Activated T-cell treated with anti-CD3 and anti-CD28 coated beads, Interleukin-2, amount 50 U/mL, for 72 hours (primary cell): ENCODE results near the gene RRM2. TPM values are rescaled to one million over a fixed set of nuclear protein-coding genes. Genes with fewer than 3 reads are reported as not detected.
"Not testable (repeated sequence)": the region's sequence is repeated elsewhere in the genome, so short reads cannot be mapped to it uniquely, and the experiment has no call there.

ENCODE experiments used
- ATAC-seq, 2 donors: fragments of 150-1000 bp; cut with Tn5 transposase; replicated peaks in 1 of 2; 2 replicates each; pipeline ENCODE4 v1.10.0; 2021; ENCODE audit warnings: moderate library complexity in 2 of 2, mild to moderate bottlenecking in 1 of 2
- DNase-seq, 2 donors: peaks; one replicate each; pipeline ENCODE4 v3.0.0; 2021 to 2022; ENCODE audit warnings: mixed read lengths in 1 of 2
- H3K27ac Mint-ChIP-seq: one replicate; pipeline ENCODE4 v1.8.0; 2022; ENCODE audit warnings: mild to moderate bottlenecking, moderate library complexity, mixed read lengths
- H3K27me3 Mint-ChIP-seq: one replicate; pipeline ENCODE4 v1.8.0; 2022; ENCODE audit warnings: low read depth, mixed read lengths
- H3K36me3 Mint-ChIP-seq, 2 donors: one replicate each; pipeline ENCODE4 v1.8.0; 2022; ENCODE audit warnings: mixed read lengths in 2 of 2, mild to moderate bottlenecking in 1 of 2; ENCODE audit not compliant: insufficient read depth in 2 of 2
- H3K4me1 Mint-ChIP-seq: one replicate; pipeline ENCODE4 v1.8.0; 2022; ENCODE audit warnings: low read depth, mixed read lengths
- H3K4me3 Mint-ChIP-seq, 2 donors: one replicate each; pipeline ENCODE4 v1.8.0; 2022; ENCODE audit warnings: mild to moderate bottlenecking in 2 of 2, mixed read lengths in 2 of 2, moderate library complexity in 2 of 2
- H3K9me3 Mint-ChIP-seq, 2 donors: one replicate each; pipeline ENCODE4 v1.8.0; 2022; ENCODE audit warnings: mixed read lengths in 2 of 2
- total RNA-seq, 2 donors: library from RNA; stranded (reverse); gene quantifications; one replicate each; pipeline ENCODE4 v1.2.3, GENCODE V29; 2022

The RRM2 gene
- total RNA-seq, 2 donors from 2014 or later = 222 to 233 TPM

DNA sequence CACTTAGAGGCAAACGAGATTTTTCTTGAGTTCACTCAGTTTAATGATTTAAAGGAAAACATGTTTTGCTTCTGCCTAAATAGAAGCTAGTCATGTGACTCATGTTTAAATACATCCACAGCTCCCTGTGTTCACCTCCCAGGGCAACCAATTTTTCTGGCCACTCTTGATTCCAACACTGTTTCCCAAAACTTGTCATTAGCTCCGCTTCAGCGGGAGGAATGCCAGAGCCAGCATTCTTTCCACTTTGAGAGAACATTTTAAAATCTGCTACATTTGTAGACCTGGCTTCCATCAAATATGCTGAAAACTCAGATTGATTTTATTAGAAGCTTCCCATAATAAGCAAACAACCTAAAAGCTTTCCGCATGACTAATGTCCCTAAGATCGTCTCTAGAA, 39.5 kb upstream of the RRM2 start:
- Mint-ChIP-seq H3K27me3 (peaks cover 83% of the 10 kb centered on the region), H3K27ac (no peak overlapping the region), H3K4me3 (no peak overlapping the region), H3K36me3 (peaks cover 0 to 1% of the 10 kb centered on the region in 2 donors), H3K9me3 (no peaks in the 10 kb centered on the region), H3K4me1 (peaks cover 28% of the 10 kb centered on the region)
- DNase-seq (no peak), ATAC-seq (no peak)

DNA sequence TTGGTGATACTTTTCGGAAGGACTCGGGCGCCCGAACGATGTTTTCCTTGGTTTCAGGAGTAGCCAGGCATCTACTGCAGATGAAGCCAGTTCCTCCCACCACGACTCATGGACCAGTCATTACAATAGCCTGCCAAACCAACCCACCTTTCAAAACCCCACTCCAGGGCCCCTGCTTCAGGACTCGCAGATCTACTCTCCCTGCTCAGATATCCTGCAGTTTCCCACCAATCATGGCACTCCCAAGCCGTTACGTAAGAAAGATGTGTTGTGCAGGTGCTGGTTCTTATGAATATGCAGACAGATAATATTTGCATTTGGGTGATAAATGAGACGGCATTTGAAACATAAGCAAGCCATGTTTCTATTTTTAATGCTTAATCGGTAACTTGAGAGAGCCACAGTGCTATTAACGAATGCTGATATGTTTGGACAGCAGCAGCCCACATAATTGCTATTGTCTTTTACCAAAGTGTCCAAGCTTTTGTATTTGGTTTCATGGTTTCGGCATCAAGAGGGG, 38.8 kb upstream of the RRM2 start:
- Mint-ChIP-seq H3K4me3 (no peak overlapping the region), H3K9me3 (no peaks in the 10 kb centered on the region), H3K4me1 (peaks cover 24% of the 10 kb centered on the region), H3K27ac (no peak overlapping the region), H3K27me3 (peaks cover 81% of the 10 kb centered on the region), H3K36me3 (peaks cover 0 to 1% of the 10 kb centered on the region in 2 donors)
- peak in 1 of 2 donors; percentile 19 for DNase-seq
- ATAC-seq = no peak

DNA sequence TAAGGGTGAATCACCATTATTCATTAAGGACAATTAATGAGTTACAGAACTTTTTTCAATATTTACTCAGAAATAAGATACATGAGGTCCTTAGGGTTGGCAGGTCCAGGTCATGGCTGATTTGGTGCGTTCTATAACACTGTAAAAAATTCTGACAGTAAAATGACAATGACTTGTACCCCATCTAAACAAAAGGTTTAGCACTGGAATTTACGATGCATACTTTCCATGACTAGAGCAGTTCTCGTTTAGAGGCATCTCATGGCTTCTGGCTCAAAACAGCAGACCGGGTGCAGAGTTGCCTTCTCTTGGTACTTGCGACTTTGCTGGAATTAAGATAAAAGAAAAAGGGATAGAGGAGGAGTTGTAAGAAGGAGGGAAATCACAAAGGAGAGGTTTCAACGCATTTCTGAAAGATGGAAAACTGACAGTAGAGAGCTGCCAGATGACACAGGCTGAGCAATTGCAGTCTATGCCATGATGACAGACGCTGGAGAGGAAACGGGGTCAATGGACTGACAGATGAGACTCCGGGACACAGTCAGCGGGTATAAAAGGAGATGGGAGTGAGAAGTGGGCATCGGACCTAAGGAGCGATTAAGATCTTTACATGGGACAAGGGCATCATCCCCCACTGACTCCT, 38.2 kb upstream of the RRM2 start:
- H3K36me3 Mint-ChIP-seq = no peaks in the 10 kb centered on the region
- peaks cover 19% of the 10 kb centered on the region for H3K4me1 Mint-ChIP-seq

DNA sequence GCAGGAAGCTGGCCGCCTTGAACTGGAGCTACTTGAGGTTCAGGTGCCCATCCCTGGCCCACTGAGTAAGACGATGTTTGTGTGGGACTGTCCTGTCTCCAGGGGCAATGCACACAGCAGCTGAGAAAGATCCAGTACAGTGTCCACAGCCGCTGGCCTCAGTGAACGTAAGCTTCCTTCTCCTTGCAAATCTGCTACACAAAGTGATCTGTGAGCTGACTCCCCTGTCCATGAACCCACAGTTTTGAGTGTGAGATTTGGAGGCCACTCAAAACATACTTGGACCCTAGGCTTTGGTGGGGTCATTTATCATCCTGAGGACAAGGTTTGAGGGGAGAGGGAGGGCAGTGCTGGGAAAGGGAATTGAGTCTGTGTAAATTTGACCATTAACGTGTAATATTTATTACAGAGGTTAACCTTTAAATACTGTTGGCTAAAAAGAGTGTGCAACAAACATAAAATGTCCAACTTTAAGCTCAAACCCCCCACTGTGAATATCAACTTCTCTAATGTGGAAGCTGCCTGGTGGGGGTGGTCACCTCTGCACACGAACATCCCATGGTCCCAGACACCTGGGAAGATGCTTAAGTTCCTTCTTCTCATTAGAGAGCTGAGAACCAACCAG, 37.4 kb upstream of the RRM2 start:
- H3K36me3 Mint-ChIP-seq = no peaks in the 10 kb centered on the region
- no peak for ATAC-seq
- no peaks in the 10 kb centered on the region for H3K9me3 Mint-ChIP-seq
- H3K4me3 Mint-ChIP-seq = no peak overlapping the region
- DNase-seq = no peak
- peaks cover 86% of the 10 kb centered on the region for H3K27me3 Mint-ChIP-seq
- peaks cover 18% of the 10 kb centered on the region for H3K4me1 Mint-ChIP-seq
- no peak overlapping the region for H3K27ac Mint-ChIP-seq

More for the DNA sequence above, 38.2 kb upstream of the RRM2 start:
- H3K9me3 Mint-ChIP-seq = no peaks in the 10 kb centered on the region
- DNase-seq (no peak), ATAC-seq (no peak)
- H3K27ac Mint-ChIP-seq = no peak overlapping the region
- H3K27me3 Mint-ChIP-seq = peaks cover 78% of the 10 kb centered on the region
- no peak overlapping the region for H3K4me3 Mint-ChIP-seq

DNA sequence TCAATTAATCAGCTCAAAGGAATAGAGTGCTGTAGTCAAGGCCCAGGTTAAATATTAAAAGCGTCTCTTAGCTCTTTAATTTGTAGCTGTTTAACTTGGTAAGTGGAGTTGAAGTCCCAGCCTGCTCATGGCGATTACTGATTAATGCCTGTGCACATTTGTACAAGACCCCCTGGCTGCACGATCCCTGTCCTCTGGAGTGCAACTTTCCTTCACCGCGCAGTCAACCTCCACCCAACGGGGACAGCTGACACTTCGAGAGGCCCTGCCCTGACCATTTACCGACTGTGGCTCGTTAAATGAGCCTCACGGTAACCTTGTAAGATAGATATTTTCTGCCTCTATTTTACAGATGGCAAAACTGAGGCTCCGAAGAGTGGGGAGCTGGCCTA, 36.9 kb upstream of the RRM2 start:
- Mint-ChIP-seq H3K4me3 (no peak overlapping the region), H3K27ac (no peak overlapping the region), H3K27me3 (peaks cover 91% of the 10 kb centered on the region), H3K4me1 (peaks cover 22% of the 10 kb centered on the region), H3K9me3 (no peaks in the 10 kb centered on the region), H3K36me3 (peaks cover 0 to 2% of the 10 kb centered on the region in 2 donors)
- DNase-seq = no peak
- no peak for ATAC-seq

DNA sequence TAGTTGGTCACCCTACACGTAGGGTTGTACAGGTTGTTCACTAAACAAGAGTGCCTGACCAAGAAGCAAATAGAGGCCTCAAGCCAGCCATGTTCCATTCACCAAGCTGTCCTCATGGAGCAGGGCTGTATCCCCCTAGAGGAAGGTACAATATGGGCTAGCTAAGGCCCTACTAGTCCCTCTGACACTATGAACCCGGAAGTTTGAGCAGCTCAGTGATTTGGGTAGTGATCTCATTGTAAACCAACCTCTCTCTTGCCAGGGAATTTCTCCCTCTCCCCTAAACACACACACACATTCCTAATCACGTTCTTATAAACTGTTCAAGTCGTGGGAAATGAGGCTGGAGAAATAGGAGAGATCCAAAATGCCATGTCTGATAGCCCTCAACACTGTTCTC, 35.6 kb upstream of the RRM2 start:
- H3K27ac Mint-ChIP-seq = no peak overlapping the region
- peaks cover 87% of the 10 kb centered on the region for H3K27me3 Mint-ChIP-seq
- H3K9me3 Mint-ChIP-seq = peaks cover under 1% of the 10 kb centered on the region in 2 donors
- ATAC-seq = no peak
- peaks cover 2 to 6% of the 10 kb centered on the region in 2 donors for H3K36me3 Mint-ChIP-seq
- H3K4me1 Mint-ChIP-seq = peaks cover 19% of the 10 kb centered on the region
- no peak for DNase-seq
- H3K4me3 Mint-ChIP-seq = no peak overlapping the region

DNA sequence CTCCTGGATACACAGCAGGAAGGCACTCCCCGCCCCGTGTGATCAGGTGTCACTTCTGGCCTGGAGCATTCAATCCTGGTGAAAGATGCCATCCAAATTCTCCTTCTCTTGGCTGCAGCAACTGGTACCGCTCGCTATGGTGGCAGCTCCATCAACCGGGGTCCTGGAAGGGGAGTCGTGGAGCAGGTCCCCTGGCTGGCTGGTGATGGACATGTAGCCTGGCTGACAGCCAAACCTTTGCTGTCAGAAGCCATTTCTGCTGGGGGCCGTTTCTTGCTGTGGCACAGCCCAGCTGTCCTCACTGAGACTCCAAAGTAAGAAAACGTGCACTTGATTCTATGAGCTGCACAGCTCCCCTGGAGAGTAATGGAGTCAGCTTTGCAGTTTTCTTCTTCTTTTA, 35.2 kb upstream of the RRM2 start:
- Mint-ChIP-seq H3K27me3 (peaks cover 87% of the 10 kb centered on the region), H3K9me3 (peaks cover 4% of the 10 kb centered on the region in 2 donors), H3K4me3 (no peak overlapping the region), H3K4me1 (peaks cover 22% of the 10 kb centered on the region), H3K36me3 (peaks cover 6 to 10% of the 10 kb centered on the region in 2 donors), H3K27ac (no peak overlapping the region)
- ATAC-seq (no peak), DNase-seq (no peak)

DNA sequence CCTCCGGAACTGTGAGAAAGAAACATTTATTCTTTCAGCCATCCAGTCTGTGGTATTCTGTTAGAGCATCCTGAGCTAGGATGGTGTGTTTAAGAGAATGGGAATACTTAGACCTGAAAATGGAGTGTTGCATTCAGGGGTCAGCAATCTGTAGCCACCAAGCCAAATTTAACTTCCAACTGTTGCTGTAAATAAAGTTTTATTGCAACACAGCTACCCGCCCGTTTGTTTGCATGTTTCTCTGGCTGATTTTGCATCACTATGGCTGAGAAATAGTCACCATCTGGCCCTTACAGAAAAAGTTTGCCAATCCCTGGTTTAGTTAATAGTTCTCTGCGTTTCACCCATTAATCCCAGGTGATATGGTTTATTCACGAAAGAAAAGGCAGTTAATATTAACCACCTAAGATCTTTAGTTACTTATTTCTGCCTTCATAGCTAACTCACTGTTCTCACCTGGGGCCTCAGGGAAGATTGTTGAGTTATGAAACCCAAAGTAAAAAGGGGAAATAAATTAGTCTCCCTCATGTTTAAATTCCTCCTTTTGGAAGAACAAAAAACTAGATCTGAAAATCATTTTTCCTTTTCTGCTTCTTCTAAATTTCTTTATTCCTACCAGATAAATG, 32.9 kb upstream of the RRM2 start:
- peaks cover 4 to 6% of the 10 kb centered on the region in 2 donors for H3K9me3 Mint-ChIP-seq
- no peak overlapping the region for H3K4me3 Mint-ChIP-seq
- peaks cover 85% of the 10 kb centered on the region for H3K27me3 Mint-ChIP-seq
- DNase-seq (no peak), ATAC-seq (no peak)
- no peak overlapping the region for H3K27ac Mint-ChIP-seq
- H3K4me1 Mint-ChIP-seq = peaks cover 15% of the 10 kb centered on the region
- peaks cover 10 to 14% of the 10 kb centered on the region in 2 donors for H3K36me3 Mint-ChIP-seq

DNA sequence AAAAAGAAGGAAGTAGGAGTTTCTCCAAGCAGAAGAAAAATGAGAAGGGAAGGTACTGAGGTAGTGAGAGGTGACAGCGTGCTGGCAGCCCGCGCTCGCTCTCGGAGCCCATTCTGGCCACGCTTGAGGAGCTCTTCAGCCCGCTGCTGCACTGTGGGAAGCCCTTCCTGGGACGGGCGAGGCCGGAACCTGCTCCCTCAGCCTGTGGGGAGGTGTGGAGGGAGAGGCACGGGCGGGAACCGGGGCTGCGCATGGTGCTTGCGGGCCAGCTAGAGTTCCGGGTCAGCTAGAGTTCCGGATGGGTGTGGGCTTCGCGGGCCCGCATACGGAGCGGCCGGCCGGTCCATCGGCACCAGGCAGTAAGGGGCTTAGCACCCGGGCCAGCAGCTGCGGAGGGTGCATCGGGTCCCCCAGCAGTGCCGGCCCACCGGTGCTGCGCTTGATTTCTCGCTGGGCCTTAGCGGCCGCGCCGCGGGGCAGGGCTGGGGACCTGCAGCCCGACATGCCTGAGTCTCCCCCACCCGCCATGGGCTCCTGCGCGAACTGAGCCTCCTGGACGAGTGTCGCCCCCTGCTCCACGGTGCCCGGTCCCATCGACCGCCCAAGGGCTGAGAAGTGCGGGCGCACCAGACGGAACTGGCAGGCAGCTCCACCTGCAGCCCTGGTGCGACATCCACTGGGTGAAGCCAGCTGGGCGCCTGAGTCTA, 31.2 kb upstream of the RRM2 start:
- Mint-ChIP-seq H3K27ac (no peak overlapping the region), H3K36me3 (peaks cover 10 to 14% of the 10 kb centered on the region in 2 donors), H3K9me3 (peaks cover 4 to 6% of the 10 kb centered on the region in 2 donors), H3K4me1 (peaks cover 15% of the 10 kb centered on the region), H3K27me3 (peaks cover 77% of the 10 kb centered on the region), H3K4me3 (peak overlapping the region; percentile 50 to 82)
- DNase-seq (peak; percentile 15 to 28), ATAC-seq (peak; percentile 48 to 50)

DNA sequence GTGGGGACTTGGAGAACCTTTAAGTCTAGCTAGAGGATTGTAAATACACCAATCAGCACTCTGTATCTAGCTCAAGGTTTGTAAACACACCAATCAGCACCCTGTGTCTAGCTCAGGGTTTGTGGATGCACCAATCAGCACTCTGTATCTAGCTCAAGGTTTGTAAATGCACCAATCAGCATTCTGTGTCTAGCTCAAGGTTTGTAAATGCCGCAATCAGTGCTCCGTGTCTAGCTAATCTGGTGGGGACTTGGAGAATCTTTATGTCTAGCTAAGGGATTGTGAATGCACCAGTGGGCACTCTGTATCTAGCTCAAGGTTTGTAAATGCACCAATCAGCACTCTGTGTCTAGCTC, 30.7 kb upstream of the RRM2 start:
- Mint-ChIP-seq H3K4me1 (peaks cover 15% of the 10 kb centered on the region), H3K36me3 (peaks cover 10 to 14% of the 10 kb centered on the region in 2 donors), H3K4me3 (peak overlapping the region; percentile 20 to 33), H3K27me3 (peaks cover 72% of the 10 kb centered on the region)
- ATAC-seq, DNase-seq, H3K27ac Mint-ChIP-seq, H3K9me3 Mint-ChIP-seq: not testable (repeated sequence)

DNA sequence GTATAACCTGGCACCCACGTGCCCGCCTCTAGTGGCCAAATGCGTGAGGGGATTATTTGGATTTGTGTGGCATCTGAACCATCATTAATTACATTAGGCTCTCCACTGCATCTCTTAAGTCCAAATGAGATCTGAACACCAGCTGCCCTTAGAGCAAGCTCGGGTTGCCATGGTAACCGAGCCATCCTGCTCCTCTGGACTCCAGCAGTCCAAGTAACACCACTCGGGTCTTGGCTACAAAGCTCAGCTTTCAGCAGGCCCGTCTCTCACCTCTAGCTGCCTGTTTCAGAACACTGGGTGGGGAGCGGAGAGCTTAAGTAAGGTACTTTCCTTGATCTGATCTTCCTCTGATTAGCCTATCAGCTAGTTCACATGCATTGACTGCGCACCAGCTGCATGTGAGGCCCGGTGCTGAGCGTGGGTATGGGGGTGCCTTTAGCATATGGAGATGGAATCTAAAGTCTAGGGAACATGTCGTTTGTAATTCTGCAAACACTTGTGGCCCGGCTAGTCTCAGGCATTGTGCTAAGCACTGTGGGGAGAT, 28.2 kb upstream of the RRM2 start:
- Mint-ChIP-seq H3K27me3 (peaks cover 65% of the 10 kb centered on the region), H3K27ac (no peak overlapping the region), H3K9me3 (peaks cover 4 to 6% of the 10 kb centered on the region in 2 donors), H3K4me1 (peaks cover 15% of the 10 kb centered on the region), H3K4me3 (no peak overlapping the region), H3K36me3 (peaks cover 10 to 14% of the 10 kb centered on the region in 2 donors)
- DNase-seq (no peak), ATAC-seq (no peak)

DNA sequence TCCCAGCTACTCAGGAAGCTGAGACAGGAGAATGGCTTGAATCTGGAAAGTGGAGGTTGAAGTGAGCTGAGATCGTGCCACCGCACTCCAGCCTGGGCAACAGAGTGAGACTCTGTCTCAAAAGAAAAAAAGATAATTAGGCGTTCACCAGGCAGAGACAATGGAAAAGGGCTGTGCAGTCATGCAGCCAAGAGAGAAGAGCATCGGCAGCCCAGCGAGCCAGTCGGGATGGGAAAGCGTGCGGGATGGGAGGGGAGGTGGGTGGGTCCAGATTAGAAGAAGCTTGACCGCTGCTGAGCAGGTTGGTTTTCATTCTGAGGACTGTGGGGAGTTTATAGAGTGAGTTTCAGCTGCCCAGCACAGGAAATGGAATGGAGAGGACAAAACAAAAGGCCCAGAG, 27.4 kb upstream of the RRM2 start:
- Mint-ChIP-seq H3K4me1 (peaks cover 15% of the 10 kb centered on the region), H3K27me3 (peaks cover 57% of the 10 kb centered on the region), H3K9me3 (peaks cover 4 to 6% of the 10 kb centered on the region in 2 donors), H3K36me3 (peaks cover 10 to 14% of the 10 kb centered on the region in 2 donors), H3K27ac (no peak overlapping the region), H3K4me3 (no peak overlapping the region)
- ATAC-seq = no peak
- no peak for DNase-seq
